Pulmonary artery endothelial cell (primary cell): Measurements from ENCODE around the gene MATN1. TPM values are rescaled to one million over a fixed set of nuclear protein-coding genes. Genes with fewer than 3 reads are reported as not detected.

ENCODE experiments used
- DNase-seq: peaks from one replicate; pipeline ENCODE4 v3.0.0-alpha.2; 2011; ENCODE audit warnings: low read depth, low spot score
- total RNA-seq: library from RNA; depleted of rRNA; stranded (reverse); fragments of >200 nt; gene quantifications from 2 replicates; pipeline ENCODE4 v1.2.3, GENCODE V29; 2014

MATN1 gene
- total RNA-seq, 1 donor from 2014 or later, result not detected

DNA sequence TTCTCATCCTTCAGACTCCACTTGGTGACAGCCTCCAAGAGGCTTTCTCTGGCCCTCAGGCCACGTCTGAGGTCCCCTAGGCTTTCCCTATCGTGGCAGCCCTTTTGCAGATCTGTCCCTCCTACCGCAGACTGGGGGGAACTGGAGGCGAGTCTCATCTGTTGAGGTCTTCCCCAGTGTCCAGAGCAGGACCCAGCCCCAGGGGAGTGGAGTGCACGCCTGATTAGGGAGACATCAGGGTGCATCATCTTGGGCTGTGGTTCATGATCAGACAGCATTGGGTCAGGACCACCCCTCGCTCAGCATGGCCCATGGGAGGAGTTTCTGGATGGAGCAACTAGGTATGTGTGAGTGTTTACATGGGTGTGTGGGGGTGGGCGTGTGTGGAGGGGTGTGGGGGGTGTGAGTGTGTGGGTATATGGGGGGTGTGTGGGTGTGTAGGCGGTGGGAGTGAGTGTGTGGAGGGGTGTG, 8.5 kb upstream of the MATN1 start:
- DNase-seq, result no peak

DNA sequence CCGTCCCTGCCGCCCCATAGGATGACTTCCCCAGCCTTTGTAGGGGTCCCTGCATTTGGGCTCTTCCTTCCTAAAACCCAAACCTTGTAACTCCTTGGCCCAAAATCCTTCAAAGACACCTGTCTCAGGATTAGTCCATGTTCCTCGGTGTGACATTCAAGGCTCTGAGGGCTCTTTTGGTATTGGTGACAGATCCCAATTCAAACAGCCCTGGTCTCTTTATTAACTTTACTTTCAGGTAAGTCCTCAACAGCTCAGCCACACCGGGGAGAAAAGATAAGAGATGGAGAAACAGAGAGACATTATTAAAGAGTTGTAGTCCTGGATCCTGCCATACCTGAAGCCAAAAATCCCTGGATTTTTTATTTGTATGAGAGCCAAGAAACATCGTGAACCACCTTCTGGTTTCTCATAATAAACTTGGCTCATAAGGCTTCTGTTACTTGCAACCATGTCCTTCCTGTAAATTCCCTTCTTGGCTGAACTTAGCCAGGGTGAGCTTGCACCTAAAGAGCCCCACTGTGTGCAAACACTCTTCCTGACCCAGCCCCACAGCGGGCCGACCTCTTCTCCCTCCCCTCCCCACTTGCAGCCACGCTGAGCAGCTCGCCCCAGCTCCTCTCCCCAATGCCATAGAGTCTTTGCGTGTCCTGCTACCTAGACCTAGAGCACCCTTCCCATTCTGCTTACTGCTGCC, 7.9 kb upstream of the MATN1 start:
- DNase-seq, result no peak

DNA sequence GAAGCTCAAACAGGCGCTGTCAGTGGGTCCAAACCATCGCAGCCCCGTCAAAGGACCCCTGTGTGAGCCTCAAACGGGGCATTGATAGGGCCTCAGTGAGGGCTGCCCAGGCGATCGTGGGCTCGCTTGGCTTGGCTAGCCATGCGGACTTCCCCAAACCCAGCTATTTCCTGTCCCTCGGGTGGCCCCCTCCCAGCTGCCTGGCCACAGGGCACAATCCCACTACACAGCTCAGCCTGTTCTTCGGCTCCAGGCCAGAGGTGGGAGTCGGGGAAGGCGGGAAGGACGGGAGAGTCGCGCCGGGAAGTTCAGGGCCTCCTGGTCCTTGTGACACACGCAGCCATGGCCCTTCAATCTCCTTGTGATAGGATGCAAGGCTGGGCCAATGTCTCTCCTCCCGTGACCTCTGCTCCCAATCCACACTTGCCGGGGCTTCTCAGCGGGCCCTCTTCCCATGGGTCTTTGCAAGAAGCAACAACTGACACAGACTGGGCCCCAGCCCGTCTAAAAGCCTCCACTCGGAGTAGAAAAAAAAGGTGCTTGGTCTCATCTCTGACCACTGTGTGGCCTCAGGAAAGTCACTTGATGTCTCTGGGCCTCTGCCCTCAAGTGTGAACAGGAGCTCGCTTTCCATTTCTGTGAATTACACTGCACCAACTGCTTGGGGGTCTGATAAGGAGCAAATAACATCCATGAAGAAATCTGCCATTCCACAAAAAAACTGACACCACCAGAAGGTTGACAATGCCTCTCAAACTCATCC, 7.1 kb upstream of the MATN1 start:
- no peak for DNase-seq

DNA sequence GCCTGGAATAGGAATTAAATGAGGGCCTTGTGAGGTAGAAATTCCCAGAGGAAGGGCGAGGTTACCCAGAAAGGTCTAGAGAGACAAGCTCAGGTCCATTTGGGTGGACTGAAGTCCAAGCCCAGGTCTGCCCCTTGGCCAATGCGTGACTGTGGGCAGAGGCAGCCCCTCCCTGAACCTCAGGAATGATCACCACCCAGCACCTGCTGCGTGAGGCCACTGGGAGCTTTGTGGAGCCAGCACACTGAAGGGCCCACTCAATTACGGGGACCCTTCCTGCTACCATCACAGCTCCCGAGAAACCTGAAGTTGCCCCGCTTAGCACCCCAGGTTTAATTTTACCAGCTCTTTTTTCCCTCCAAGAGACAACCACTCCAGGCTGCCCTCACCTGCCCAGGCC, 6.5 kb upstream of the MATN1 start:
- DNase-seq, result no peak

DNA sequence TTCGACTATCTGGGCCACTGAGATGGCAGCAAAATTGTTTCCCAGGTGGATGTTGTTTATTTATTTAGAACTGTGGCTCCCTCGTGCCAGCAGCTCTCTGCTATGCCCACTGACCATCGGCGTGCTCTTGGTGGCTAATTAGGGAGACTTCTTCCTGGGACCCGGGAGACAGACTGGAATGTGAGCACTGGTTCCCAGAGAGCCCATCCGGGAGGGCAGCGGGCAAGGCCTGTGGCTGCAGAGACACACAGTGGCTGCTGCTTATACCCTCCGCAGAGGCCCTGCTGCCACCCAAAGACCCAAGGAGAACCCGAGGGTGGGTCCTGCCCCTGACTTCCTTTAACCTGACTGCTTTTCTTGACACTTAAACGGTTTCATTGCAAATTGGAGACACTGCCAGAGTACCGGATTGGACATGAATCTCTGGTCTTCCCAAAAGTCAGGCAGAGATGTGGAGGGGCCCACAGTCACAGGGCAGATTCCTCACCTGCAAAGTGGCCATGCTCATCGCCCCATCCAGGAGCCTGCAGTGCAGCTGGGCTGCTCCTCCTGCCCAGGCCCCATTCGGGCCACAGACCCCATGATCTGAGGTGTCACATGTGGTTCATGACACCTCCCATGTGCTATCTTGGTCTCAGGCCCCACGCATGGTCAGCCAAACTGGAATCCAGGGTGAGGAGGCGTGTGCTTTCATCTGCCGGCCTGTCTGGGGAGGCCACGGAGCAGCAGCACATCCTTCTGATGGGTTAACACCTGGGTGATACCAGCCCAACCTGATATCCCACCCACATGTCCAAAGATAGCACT, 5.7 kb upstream of the MATN1 start:
- no peak for DNase-seq

DNA sequence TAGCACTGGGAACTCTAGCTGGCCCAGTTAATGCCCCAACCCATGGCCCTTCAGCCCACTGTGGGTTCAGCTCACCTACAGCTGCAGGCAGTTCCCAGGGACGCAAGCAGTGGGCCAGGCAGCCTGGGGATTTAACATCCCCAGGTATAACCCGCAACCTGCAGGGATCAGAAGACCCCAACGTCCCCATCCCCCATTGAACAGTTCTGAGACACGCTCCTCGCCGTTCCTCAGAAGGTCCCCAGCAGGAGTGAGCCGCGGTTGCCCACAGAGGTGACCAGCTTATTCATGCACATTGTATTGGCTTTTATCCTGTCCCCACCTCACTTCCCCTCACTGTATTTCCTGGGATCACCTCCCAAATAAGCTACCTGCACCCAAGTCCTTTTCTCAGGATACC, 5.0 kb upstream of the MATN1 start:
- DNase-seq, result no peak

DNA sequence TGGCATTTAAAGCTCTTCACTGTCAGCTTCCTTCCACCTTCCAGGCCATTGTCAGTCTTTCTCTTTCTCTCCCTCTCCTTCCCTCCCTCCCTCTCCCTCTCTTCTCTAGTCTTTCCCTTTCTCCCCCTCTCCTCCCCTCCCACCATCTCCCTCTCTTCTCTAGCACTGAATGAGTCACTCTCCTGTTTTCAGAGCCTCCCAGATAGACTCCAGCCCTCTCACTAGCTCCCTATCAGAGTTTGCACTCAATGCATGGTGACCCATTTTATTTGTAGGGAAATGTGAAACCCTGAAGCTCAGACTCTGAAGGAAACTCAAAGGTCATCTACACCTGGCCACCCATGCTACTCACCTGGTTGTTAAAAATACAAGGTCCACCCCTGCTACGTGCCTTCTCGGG, 4.4 kb upstream of the MATN1 start:
- DNase-seq, result no peak

DNA sequence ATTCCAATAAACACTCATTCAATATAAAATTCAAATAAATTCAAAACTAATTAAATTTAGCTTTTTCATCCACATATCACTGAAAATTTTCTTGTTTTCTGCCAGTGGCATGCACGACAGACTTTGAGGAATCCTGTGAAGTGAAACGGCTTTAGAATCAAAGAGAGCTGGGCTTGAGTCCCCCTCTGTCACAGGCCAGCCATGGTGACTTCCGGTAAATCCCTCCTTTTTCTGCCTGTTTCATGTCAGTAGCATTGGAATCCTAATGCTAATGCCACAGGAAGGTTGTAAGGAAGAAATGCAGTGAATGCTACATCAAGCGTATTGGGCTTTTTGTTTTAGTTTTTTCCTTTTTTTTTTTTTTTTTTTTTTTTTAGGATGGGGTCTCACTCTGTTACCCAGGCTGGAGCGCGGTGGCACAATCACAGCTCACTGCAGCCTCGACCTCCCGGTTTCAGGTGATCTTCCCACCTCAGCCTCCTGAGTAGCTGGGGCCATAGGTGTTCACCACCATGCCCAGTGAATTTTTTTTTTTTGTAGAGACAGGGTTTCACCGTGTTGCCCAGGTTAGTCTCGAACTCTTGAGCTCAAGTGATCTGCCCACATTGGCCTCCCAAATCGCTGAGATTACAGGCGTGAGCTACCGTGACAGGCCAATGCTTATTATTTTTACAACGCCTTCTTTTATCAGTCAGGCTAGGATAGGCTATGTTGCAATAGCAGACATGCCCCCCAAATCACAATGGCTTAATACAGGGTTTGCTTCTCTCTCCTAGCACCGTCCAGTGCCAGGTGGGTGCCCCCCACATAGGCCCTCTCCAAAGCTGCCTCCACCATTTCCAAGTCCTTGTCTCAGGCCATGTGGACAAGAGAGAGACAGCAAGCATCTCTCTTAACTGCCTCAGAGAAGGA, 3.6 kb upstream of the MATN1 start:
- no peak for DNase-seq

DNA sequence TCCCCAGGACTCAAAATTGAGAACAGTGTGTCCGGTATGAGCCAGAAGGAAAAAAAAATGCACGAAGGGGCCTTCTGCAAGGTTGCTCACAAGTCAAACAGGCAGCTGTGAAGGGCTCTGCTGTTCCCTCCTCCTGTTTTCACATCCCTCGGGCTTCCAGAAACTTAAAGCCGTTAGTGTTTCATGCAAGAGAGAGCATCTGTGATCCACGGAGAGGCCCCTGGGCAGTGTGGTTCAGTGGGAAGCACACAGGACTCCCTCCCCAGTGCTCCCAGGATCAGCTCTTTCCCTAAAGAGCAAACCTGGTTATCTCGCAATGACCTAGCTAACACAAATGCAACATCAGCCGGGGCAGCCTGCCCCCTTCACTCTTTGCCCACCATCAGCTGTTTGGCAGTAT, 2.9 kb upstream of the MATN1 start:
- no peak for DNase-seq

DNA sequence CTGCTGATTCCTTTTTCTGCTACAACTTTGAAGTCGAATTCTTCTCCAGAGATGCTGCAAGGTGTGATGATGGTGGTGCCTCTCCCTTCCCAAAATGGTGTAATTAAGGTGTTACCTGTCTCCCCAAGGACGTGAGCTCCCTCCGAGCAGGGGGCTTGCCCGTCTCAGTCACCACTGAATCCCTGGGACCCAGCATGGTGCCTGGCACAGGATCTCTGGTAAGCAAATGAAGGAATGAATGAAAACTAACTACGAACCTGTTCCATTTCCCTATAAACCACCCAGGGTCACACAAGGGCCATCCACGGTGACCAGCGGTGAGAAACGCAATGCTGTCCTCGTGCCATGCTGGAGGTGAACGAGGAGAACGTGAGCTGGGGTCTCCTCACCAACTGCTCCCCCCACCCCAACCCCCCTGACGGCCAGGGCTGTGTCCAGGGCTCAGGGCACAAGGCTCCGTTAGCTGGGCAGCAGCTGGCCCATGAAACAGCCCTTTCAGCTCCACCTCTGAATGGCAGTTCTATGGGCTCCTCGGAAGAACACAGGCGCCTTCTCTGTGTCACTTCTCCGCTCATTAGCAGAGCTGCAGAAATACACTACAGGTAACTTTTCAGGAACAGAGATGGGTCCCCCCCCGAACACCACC, 2.2 kb upstream of the MATN1 start:
- no peak for DNase-seq

DNA sequence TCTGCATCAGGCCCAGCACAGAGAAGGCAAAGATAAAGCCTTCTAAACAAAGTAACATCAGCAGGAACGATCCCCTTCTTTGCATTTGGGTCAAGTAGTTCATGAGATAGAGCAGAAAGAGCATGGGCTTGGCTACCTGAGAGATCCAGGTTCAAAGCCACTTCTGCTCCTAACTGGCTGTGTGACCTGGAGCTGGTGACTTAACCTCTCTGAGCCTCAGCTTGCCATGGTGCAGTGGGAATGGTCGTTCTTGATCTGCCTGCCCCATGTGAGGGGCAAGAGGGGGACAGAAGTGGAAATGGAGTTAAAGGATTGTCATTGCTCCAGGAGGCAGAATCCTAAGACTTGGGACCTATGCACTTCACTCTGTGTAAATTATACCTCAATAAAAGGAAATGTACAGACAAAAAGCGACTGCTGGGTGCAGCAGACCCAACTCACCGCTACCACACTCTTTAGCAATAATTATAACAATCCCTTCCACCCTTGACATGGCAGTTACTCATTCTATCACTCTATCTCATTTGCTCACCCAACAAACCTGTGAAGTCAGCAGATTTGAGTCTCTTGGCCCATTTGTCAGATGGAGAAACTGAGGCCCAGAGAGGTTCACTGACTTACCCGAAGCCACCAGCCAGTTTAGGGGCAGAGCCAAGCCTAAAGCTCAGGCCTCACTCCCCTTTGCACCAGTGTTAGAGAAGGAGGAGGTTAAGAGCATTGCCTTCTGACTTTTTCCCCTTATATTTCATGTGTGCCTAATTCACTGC, 1.5 kb upstream of the MATN1 start:
- no peak for DNase-seq

DNA sequence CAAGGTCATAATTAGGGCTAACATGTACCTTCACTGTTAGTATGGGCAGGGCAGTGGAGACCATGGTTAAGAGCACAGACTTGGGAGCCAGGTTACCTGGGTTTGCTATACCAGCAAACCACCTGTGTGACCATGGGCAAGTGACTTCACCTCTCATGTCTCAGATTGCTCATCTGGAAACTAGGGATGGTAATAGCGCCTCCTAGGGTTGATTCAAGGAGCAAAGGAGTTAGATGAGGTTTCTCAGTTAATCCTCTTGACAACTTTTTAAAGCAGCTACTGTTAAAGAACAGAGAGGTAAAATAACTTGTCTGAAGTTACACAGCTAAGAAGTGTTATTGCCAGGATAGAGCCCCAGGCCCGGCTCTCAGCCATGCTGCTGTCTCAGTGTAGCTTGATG, 790 bp upstream of the MATN1 start:
- no peak for DNase-seq

DNA sequence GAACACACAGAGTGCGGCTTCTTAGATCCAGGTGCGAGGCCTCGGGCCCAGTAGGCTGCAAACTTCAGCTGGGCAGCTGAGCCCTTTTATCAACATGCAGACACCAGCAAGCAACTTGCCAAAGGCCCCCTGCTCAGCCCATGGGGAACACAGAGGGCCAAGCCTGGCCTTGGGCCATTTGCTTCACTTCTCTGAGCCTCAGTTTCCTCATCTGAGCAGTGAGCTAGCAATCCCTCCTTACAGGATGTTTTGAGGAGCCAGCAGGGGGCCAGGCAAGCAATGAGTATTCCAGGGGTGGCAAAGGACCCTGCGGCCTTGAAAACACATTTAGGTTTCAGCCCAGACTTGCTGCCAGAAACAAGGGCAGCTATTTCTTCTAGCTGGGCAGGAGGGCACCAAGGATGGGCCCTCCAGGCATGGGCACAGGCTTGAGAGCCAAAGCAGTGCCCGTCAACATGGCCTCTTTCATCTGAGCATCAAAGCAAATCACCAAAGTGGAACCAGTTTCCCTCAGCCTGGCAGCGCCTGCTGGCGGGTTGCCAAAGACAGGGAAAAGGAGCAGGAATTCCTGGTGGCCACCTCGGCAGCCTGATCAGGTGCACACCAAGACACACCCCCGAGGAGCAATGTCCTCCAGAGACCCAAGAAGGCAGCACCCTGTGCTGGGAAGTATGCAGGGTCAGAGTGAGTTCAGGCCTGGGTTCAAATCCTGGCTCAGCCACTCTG, 1.4 kb downstream of the MATN1 start:
- no peak for DNase-seq

DNA sequence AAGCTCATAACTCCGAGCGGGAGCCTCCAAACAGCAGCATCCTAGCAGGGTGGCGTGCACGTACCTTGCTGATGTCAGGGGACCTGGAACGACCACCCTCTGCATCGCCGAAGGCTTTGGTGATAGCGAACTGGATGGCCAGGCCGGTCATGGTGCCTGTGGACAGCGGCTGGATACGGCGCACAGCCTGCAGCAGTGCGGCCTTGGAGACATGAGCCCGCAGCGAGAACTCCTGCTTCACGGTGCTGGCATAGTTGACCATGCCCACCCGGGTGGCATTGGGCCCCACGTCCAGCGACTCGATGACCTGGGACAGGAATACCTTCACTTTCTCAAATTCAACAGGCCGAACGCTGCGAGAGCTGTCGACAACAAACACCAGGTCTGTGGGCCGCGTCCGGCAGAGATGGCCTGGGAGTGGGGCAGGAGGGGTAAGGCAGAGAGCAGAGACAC, 2.0 kb downstream of the MATN1 start:
- no peak for DNase-seq

DNA sequence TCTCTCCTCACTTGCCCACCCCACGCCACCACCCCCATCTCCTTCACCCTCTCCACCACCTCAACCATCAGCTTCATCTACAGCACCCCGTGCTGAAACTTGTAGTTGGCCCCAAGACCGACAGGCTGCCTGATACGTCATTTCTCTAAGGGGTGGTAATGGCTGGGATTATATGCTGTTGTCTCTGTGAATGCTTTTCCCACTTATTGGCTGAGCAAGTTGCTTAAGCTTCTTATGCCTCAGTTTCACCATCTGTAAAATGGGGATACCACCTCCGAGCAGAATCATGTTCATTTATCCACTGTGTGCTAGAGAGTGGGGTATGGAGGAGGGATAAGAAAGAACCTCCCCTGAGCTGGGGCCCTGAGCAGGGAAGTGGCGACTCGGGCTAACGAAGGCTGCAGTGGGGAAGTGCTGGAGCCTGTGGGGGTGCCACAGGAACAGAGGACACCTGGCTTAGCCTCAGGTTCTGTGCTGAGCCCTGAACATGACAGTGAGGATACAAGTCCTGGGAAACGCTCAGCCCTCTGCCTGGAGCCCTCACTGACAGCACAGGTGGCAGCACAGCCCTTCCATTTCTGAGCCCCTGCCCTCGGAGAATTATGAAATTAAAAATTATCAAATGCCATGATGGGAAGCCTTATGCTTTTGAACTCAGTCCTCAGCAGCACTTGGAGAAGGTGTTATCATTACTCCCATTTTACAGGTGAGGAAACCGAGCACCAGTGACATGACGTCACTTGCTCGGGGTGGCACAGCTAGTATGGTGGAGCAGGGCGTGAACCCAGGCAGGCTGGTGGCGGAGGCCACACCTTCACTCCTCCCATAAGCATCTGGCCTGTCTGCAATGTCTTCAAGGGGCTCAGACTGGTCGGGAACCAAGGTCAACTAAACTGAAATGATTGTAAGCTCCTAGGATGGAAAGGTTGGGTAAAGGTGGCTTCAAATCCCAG, 2.8 kb downstream of the MATN1 start:
- no peak for DNase-seq

DNA sequence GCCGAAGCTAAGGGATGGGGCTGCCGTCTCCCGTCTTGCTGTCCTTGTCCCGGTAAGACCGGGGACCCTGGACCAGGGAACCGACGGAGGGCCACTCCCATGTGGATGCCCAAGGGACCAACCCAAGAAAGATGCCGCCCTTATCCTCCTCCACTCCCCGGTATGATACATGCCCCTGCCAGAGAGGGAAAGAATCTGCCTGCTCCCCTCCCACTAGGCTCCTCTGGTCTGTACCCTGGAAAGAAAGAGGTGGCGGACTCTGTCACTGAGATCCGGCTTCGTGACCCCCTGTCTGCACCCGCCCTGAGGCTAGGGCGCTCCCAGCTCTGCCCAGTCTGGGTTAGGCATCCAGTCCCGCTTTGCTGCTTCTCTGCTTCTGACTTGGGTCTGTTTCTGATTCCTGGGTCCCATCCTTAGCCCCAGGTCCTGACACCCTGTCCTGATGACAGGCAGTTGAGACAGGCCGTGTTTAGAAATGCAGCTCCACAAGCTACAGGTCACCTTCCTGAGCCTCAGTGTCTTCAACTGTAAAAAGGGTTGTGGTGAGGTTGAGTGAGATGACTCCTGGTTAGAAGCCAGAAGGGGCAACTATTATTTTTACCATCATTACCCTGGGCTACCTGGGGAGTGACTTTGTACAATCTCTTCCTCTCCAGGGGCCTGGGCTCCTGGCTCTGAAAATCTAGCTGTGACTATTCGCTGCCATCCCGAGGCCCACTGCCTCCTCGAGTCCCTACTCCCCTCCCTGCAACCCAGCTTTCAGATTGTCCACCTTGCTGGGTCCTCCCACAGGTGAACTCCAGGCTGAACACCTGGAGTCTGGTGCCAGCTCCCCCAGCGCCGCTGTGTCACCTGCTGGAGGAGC, 3.7 kb downstream of the MATN1 start:
- no peak for DNase-seq
